Activated CD8-positive, alpha-beta memory T cell treated with anti-CD3 and anti-CD28 coated beads, Interleukin-2, amount 50 U/mL, for 1 hour (primary cell): Measurements from ENCODE around the gene NR1H2.
"Not testable (repeated sequence)": the region's sequence is repeated elsewhere in the genome, so short reads cannot be mapped to it uniquely, and the experiment has no call there.

ENCODE experiments used
- DNase-seq: peaks from one replicate; pipeline ENCODE4 v3.0.0-alpha.2; 2020; ENCODE audit errors: extremely low read depth

NR1H2 gene

DNA sequence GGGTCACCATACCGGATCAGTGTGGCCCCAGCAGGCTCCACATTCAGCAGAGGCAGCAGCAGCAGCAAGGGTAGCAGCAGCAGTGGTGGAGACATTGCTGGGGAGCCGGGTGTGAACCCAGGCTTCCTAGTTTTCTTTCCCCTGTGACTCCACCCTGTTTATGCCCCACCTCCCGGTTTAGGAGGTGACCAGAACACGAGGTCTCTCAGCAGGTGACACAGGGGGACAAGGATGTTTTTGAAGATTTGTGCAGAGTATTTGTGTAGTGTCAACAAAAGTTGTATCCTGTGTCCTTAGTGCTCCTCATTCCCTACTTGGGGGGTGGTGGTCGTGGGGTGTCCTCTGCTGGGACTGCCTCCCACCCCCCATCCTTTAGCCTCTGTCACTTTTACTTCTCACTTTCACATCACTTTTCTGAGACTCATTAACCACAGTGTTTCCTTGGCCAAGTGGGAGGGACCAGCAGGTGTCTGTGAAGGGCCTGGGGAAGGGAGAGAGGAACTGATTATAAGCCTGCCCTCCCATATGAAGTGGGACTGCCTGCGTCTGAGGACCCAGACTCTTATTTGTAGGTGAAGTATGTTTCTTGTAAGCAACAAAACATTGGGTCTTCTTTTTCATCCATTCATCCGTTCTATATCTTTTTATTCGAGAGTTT, 31.5 kb upstream of the NR1H2 start:
- no peak for DNase-seq

DNA sequence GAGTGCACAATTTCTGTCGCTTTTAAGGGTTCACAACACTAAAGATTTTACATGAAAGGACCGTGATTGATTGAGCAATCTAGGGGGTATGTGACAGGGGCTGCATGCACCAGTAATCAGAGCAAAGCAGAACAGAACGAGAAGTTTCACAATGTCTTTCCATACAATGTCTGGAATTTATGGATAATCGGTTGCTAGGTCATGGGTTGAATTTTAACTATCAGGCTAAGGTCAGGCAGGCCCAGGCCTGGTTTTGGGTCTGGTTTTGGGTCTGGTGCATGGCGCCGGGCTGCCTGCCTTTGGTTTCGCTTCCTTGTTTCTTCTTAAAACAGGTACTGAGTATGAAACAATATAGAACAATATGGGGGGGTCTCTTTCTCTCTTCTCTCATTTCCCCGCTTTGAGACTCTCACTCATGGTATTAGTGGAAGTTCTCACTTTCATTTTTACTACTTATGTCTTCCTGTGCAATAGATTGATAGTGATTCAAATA, 29.1 kb upstream of the NR1H2 start:
- DNase-seq = not testable (repeated sequence)

DNA sequence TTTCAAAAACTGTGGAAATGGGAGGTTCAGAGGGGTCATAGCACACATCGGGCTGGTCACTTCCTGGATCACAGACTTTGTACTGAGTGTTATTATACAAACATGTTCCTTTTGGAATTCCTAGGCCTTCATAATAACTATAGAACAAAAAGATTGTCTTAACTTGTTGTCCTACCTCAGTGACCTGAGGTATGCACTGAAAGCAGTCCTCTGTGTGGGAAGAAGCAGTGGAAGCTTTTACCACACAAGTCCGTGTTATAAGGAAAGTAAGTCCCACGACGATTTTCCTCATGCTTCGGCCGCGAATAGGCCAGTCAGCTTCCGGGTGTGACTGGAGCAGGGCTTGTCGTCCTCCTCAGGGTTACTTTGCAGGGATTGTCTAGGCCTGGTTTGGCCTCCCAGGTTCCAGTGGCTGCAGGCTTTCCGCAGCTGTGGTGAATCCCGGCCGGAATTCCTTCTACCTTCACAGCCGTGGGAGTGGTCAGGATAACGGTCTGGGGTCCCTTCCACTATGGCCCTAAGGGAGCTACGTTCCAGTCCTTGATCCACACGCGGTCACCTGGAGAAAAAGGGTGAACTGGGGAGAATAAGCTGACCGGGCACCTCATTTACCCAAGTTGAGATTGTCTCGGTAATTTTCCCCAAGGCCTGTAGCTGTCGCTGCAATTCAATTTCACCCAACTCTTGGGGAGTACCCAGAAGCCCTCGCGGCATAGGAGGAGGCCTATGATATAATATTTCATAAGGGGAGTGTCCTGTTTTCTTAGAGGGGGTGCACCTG, 26.8 kb upstream of the NR1H2 start:
- DNase-seq = no peak

DNA sequence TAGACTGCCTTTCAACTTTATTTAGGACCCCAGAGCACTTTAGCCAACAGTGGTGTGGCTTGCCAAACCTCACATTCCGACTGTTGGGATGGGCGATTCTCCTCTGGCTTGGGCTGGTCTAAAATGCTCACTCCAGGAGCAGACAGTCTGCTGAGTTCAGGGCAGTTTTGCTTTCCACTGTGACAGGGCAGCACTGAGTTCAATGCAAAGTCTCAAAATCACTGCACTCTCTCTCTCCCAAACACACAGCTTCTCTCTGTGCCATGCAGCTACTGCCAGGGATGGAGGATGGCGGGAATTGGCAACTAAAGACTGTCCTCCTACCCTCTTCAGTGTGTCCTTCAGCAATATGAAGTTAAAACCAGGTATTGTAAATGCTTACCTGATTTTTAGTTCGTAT, 24.0 kb upstream of the NR1H2 start:
- no peak for DNase-seq

DNA sequence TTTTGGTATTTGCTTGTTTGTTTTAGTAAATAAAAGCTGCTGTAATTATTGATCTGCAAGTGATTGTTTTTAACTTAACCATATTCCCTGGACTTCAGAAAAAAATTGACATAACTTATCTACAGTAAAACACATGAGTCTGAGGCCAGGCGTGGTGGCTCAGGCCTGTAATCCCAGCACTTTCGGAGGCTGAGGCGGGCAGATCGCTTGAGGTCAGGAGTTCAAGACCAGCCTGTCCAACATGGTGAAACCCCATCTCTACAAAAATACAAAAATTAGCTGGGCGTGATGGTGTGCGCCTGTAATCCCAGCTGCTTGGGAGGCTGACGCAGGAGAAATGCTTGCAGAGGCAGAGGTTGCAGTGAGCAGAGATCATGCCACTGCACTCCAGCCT, 22.8 kb upstream of the NR1H2 start:
- not testable (repeated sequence) for DNase-seq

DNA sequence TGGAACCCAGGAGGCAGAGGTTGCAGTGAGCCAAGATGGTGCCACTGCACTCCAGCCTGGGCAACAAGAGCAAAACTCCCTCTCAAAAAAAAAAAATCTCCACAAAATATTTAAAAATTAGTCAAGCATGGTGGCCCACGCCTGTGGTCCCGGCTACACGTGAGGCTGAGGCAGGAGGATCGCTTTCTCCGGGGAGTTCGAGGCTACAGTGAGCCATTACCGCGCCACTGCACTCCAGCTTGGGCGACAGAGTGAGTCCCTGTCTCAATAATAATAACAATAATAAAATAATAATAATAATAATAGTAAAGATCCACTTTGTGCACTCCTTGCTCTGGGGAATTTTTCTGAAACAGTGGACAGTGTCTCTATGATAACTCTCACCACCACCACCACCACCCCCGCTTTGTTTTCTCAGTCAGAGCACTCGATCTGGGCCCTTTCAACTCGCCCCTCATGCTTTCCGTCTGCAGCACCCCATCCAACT, 19.5 kb upstream of the NR1H2 start:
- no peak for DNase-seq

DNA sequence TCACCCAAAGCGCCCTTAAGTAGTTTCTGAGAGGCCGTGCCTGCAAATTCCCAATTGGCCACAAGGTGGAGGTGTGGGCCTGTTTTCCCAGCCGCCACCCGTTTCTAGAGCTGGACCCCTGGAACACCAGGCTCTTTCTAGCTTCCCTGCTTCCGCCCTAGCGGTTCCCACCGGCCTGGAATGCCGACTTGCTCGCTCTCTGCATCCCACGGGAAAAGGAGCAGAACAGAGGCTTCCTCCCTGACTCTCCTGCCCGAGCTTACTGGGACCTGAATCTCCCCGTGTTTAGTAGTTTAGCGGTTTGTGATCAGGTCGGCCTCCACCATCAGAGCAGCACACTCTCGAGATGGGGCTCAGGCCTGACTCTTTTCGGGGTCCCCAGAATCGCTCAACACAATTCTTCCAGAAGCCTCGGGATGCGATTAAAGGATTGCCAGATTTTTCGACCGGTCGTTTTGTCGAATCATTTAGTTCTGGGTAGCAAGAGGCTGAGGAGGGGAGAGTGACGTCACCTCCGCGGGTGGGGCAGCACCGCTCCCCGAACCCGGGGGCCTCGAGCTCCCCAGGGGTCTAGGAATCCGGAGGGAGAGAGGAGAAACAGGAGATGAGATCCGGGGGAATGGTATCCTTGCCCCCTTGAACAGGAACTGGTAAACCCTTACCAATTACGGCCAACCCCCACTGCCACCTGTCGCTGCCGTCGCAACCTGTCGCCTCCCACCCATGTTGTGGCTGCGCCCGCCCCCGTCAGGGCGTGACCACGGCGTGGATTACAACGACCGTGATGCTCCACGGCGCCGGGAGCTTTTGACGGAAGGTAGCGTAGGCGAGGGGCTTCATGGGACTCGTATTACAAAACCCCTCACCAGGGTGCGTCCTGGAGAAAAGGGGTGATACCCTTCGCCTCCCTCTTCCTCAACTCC, 18.8 kb upstream of the NR1H2 start:
- peak; percentile 57 for DNase-seq

DNA sequence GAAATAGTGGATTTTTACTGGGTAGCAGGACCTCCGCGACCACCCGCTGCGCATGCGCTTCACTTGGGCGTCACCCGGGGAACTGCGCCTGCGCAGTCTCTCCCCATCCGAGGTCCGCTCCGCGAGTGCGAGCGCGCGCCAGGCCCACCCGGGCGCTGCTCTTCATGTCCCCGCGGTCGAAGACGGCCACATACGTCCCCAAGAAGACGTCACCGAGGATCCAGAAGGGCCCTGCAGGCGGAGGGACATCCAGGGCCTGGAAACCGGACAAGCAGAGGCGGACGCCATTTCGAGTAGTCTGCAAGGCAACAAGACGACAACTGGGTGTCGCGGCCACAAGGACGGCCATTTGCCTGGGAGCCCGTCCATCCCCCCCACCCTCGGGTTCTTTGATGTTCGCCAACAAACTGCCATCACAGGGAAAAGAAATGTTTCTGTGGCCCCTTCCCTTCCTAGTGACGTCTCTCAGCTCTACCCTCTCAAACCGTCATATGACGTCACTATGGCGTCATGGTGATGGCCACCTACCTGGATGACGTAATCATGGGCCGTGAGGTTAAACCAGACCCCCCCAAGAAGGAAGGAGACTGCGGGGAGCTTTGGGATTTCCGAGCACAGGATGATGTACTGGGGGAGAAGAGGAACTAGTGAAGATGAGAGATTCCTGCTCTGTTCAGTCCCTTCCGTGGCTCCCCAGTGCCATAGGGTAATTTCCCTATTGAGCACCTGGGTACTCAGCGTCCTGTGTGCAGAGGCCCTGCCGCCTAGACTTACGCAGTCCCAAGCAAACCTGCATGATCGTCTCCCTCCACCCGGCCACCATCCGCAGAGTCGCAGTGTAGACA, 17.6 kb upstream of the NR1H2 start:
- DNase-seq = peak; percentile 41

DNA sequence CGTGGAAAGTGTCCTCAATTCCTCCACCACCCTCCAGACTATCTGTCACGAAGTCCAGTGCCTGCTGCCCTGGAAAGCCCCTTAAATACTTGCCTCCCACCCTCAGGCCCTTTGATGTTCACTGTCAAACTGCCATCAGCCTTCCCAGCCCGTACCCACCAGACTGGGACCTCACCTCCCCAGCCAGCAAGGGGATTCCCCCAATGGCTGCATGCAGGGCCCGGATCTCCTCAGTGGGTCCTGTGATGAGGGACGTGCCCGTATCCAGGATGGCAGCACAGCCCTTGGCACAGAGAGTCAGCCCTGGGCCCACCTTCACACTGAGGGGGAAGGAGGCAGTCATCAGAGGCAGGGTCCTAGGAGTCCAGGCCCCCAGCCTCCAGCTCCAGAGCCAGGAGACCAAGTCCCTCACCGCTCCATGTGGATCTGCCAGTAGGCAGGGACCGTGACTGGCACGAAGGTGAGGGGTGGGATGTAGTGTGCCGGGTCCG, 16.9 kb upstream of the NR1H2 start:
- no peak for DNase-seq

DNA sequence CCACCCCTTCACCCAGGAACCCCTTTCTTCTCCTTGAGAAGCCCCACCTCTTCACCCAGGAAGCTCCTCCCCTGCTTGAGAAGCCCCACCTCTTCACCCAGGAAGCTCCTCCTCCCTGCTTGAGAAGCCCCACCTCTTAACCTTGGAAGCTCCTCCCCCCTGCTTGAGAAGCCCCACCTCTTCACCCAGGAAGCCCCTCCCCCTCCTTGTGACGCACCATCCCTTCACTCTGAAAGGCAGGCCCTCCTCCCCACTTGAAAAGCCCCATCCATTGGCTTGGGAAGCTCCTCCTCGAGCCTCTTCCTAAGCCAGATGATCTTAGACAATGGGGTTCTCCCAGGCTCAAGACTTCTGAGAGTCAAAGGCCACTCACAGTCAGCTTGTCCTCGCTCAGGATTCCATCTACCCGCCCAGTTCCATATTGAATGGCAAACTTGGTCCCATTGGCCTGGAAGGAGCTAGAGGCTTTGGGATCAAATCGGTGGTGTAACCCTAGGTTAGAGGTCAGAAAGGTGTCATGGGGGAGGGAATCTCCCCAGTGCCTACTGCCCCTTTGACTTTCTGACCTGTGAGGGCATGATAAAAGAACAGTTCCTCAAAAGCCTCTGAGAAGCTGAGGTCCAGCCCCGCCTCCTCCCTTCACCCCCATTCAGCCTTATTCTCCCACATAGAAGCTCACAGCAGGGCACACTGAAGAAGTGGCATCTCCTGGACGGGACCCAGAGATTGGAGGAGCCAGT, 14.8 kb upstream of the NR1H2 start:
- DNase-seq = no peak

DNA sequence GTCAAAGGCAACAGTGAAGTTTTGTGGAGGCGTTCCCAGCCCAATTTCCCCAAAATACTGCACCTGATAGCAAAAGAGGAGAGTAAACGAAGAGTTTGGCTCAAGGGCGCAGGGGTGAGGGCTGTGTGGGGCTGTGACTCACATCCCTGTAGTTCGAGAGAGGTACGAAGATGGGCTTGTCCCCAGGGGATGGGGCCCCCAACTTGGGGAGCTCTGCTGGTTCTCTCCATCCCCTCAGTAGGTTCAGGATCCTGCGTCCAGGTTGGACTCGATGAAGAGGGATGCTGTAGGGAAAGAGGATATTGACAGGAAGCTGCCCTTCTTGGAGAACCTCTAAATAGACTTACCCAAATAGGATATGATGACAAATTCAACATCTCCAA, 14.2 kb upstream of the NR1H2 start:
- DNase-seq = no peak

DNA sequence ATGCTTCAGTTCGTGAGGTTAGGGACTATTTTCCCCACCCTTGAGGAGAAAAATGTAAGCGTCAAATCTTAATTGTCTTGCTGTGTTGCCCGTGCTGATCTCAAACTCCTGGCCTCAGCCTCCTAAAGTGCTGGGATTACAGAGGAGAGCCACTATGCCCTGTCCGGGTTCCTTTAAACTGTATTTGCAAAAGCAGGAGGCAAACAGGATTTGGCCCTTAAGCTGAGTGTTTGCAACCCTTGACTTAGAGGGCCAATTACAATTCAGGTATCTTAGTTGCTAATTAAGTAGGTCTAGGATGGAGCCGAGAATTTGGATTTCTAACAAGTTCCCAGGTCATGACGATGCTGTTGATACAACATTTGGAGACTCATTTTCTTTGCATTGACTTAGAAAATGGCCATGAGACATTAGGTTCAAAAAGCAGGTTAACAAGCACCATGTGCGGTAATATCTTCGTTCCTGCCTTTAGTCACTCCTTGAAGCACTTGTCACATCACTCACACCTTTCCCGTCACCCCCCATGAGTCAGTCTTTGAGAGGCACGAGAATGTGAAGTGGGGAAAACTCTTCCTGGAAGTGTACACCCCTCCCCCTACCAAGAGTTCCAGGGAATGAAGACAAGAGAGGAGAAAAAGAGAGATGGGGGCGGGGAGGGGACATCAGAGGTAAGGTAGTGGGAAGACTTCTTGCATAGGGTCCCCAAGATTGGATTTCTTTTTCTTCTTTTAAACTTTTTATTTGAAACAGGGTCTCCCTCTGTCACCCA, 13.4 kb upstream of the NR1H2 start:
- no peak for DNase-seq

DNA sequence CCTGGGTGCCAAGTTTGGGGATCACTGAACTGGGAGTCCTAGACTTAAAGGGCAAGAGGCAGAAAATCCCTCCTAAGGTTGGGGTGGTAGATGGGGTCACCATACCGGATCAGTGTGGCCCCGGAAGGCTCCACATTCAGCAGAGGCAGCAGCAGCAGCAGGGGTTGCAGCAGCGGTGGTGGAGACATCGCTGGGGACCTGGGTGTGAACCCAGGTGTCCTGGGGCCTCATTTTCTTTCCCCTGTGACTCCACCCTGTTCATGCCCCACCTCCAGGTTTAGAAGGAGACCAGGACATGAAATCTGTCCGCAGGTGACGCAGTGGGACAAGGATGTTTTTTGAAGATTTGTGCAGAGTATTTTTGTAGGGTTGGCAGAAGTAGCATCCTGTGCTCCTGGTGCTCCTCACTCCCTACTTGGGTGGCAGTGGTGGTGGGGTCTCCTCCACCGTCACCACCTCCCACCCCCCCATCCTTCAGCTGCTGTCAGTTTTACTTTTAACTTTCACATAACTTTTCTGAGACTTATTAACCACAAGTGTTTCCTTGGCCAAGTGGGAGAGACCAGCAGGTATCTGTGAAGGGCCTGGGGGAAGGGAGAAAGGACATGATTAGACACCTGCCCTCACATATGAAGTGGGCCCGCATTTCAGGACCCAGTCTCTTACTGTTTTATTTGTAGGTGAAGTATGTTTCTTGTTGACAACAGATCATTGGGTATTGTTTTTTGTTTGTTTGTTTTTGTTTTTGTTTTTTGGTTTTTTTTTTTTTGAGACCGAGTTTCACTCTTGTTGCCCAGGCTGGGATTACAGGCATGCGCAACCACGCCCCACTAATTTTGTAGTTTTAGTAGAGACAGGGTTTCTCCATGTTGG, 10.6 kb upstream of the NR1H2 start, which contains the start of gene NAPSA:
NAPSA (minus strand) TSS at position 206 of the 873 bp plus-strand sequence; CDS start at position 188, 18 bp downstream.
- DNase-seq = no peak

DNA sequence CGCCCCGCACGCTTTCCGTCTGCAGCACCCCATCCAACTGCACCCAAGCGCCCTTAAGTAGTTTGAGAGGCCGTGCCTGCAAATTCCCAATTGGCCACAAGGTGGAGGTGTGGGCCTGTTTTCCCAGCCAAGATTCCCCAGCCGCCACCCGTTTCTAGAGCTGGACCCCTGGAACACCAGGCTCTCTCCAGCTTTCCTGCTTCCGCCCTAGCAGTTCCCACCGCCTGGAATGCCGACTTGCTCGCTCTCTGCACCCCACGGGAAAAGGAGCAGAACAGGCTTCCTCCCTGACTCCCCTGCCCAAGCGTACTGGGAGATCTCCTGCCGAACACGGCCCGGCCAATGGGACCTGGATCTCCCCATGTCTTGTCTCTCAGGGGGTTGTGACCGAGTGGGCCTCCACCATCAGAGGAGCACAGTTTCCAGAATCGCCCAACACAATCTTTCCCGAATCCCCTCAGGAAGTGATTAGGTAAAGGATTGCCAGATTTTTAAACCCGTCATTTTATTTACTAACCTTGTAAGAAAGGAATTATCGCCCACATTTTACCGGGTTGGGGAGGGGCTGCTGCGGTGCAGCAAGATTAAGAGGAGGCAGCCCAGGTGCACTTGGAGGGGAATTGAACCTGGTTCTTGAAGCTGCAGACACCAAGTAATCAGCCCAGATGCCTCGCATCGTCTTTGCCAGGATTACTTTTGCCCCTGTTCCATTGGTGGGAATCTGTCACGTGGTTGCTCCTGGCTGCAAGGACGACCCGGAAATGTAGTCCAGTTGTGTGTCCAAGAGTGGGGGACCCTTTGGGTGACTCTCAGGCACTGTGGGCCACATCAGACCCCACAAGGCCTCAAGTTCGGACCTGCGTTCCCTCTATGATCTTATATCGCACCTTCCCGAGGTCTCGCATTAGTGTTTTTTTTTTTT, 7.3 kb upstream of the NR1H2 start:
- no peak for DNase-seq

DNA sequence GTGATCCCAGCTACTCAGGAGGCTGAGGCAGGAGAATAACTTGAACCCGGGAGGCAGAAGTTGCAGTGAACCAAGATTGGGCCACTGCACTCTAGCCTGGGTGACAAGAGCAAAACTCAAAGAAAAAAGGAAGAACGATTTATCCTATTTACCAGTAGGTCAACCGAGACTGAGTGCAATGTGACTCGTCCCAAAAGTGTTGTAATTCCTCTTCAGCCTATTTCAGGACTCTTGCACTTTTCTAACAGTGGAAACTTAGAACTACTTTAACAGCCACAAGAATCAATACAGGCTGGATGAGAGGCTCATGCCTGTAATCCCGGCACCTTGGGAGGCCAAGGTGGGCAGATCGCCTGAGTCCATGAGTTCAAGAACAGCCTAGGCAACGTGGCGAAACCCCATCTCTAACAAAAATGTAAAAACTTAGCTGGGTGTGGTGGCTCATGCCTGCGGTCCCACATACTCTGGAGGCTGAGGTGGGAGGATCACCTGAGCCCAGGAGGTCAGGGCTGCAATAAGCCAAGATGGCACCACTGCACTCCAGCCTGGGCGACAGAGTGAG, 4.3 kb upstream of the NR1H2 start:
- DNase-seq = no peak

DNA sequence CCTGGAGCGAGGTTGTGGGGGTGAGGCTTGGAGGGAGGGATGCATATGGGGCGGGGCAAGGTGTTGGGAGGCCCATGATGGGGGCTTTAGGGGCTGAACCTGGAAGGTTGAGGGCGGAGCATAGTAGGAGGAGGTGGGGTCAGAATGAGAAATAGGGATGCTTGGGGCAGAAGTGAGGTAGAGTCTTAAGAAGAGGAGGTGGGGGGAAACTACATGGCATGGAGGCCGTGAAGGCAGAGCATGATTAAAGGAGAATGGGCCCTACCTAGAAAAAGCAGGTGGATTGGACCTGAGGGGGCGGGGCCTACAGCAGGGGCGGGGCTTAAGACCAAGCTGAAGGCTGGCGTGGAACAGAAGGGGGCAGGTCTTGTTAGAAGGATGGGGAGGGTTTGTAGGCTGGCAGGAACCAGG, 799 bp downstream of the NR1H2 start:
- no peak for DNase-seq

DNA sequence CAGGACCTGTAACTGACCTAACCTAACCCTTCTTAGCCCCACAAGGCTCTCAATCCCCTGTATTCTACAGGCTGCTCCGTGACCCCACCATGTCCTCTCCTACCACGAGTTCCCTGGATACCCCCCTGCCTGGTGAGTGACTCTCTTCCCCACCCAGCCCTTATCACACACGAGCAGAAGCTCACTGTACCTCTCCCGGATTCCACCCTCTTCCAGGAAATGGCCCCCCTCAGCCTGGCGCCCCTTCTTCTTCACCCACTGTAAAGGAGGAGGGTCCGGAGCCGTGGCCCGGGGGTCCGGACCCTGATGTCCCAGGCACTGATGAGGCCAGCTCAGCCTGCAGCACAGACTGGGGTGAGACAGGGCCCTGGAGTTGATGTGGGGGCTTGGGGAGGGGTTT, 1.3 kb downstream of the NR1H2 start:
- DNase-seq = no peak
